IMR-90 (cell line): ENCODE data around the gene S100A4. TPM values are rescaled to one million over a fixed set of nuclear protein-coding genes. Genes with fewer than 3 reads are reported as not detected.

Experiments used
- ATAC-seq: fragments of 200-7000 bp; cut with Tn5 transposase; 2 replicates; pipeline ENCODE4 v1.9.1; 2020; ENCODE audit warnings: low read depth, mild to moderate bottlenecking, moderate library complexity
- BruUV-seq: library from RNA; stranded (reverse); fragments of 400-500 nt; replicated peaks from 2 replicates; lab custom pipeline; 2021; lab: Mats Ljungman, UMichigan
- CTCF ChIA-PET: fragments of 300-600 bp; formaldehyde crosslinking; extraction: SDS; loops from one replicate; lab custom pipeline; 2021; ENCODE audit warnings: antibody characterized with exemption; lab: Yijun Ruan, JAX
- POLR2A ChIA-PET: fragments of 300-600 bp; sonication (Branson Sonifier 250); formaldehyde crosslinking; loops from one replicate; lab custom pipeline; 2022; ENCODE audit warnings: antibody characterized with exemption; ENCODE audit not compliant: unreplicated experiment; lab: Charles Lee
- DNase-seq: peaks from one replicate; pipeline ENCODE4 v3.0.0; 2013
- H2AFZ ChIP-seq: replicated peaks from 2 replicates; pipeline ENCODE3; 2013; ENCODE audit warnings: low read length, mild to moderate bottlenecking; ENCODE audit not compliant: poor library complexity
- H2AK5ac ChIP-seq: 2 replicates; pipeline ENCODE4 v1.6.1; 2013; ENCODE audit warnings: low read depth, low read length, inconsistent platforms
- H2AK9ac ChIP-seq: replicated peaks from 2 replicates; pipeline ENCODE3; 2013; ENCODE audit warnings: mild to moderate bottlenecking, low read depth, low read length, moderate library complexity; ENCODE audit not compliant: poor library complexity
- H2BK120ac ChIP-seq: 2 replicates; pipeline ENCODE4 v1.6.1; 2013; ENCODE audit warnings: low read depth, low read length, inconsistent platforms
- H2BK15ac ChIP-seq: 3 replicates; pipeline ENCODE4 v1.6.1; 2013; ENCODE audit warnings: low read depth, low read length, inconsistent platforms
- H2BK20ac ChIP-seq: 2 replicates; pipeline ENCODE4 v1.6.1; 2013; ENCODE audit warnings: low read depth, mild to moderate bottlenecking, inconsistent platforms, low read length, moderate library complexity
- H2BK5ac ChIP-seq: 2 replicates; pipeline ENCODE4 v1.6.1; 2013; ENCODE audit warnings: mild to moderate bottlenecking, low read depth, low read length, inconsistent platforms; ENCODE audit not compliant: poor library complexity, severe bottlenecking
- H3K14ac ChIP-seq: replicated peaks from 2 replicates; pipeline ENCODE4 v1.6.1; 2013; ENCODE audit warnings: low read depth, low read length, inconsistent platforms
- H3K18ac ChIP-seq: 2 replicates; pipeline ENCODE4 v1.6.1; 2013; ENCODE audit warnings: low read depth, low read length, control low read depth
- H3K23ac ChIP-seq: 2 replicates; pipeline ENCODE4 v1.6.1; 2013; ENCODE audit warnings: low read depth, low read length, inconsistent platforms
- H3K27ac ChIP-seq: 2 replicates; pipeline ENCODE4 v1.5.1; 2013; ENCODE audit warnings: mild to moderate bottlenecking, control low read depth, low read length; ENCODE audit not compliant: insufficient read depth
- H3K27me3 ChIP-seq: 2 replicates; pipeline ENCODE4 v1.6.1; 2013; ENCODE audit warnings: low read length; ENCODE audit not compliant: control insufficient read depth, insufficient read depth
- H3K36me3 ChIP-seq: 2 replicates; pipeline ENCODE4 v1.6.1; 2013; ENCODE audit warnings: low read length, mixed read lengths; ENCODE audit not compliant: control insufficient read depth, insufficient read depth
- H3K4ac ChIP-seq: 2 replicates; pipeline ENCODE4 v1.6.1; 2013; ENCODE audit warnings: low read depth, low read length, inconsistent platforms
- H3K4me1 ChIP-seq: 2 replicates; pipeline ENCODE4 v1.6.1; 2013; ENCODE audit warnings: low read length, mixed read lengths; ENCODE audit not compliant: control insufficient read depth, insufficient read depth
- H3K4me2 ChIP-seq: 2 replicates; pipeline ENCODE4 v1.6.1; 2013; ENCODE audit warnings: low read depth, mild to moderate bottlenecking, control low read depth, low read length, moderate library complexity
- H3K4me3 ChIP-seq: 2 replicates; pipeline ENCODE4 v1.5.1; 2013; ENCODE audit warnings: low read depth, mild to moderate bottlenecking, control low read depth, low read length, moderate library complexity; ENCODE audit not compliant: insufficient read depth
- H3K56ac ChIP-seq: 2 replicates; pipeline ENCODE4 v1.6.1; 2013; ENCODE audit warnings: low read length, inconsistent platforms; ENCODE audit not compliant: insufficient read depth; ENCODE audit errors: extremely low read depth
- H3K79me1 ChIP-seq, 2 experiments: 2 replicates each; pipeline ENCODE4 v1.6.1; 2013; ENCODE audit warnings: low read length in 2 of 2, inconsistent platforms in 1 of 2, low read depth in 1 of 2
- H3K9ac ChIP-seq: 2 replicates; pipeline ENCODE4 v1.6.1; 2013; ENCODE audit warnings: low read depth, low read length, control low read depth
- H3K9me1 ChIP-seq: 2 replicates; pipeline ENCODE4 v1.6.1; 2013; ENCODE audit warnings: low read length, inconsistent platforms; ENCODE audit not compliant: insufficient read depth
- H3K9me3 ChIP-seq: 2 replicates; pipeline ENCODE4 v1.6.1; 2013; ENCODE audit warnings: low read length; ENCODE audit not compliant: control insufficient read depth, insufficient read depth
- H4K20me1 ChIP-seq: 2 replicates; pipeline ENCODE4 v1.6.1; 2013; ENCODE audit warnings: low read length, inconsistent platforms; ENCODE audit not compliant: insufficient read depth
- H4K5ac ChIP-seq: 2 replicates; pipeline ENCODE4 v1.6.1; 2013; ENCODE audit warnings: mild to moderate bottlenecking, low read depth, low read length, control low read depth
- H4K8ac ChIP-seq, 2 experiments: 2 replicates each; pipeline ENCODE4 v1.6.1; 2013; ENCODE audit warnings: low read depth in 2 of 2, low read length in 2 of 2, control low read depth in 1 of 2, inconsistent platforms in 1 of 2
- H4K91ac ChIP-seq: 2 replicates; pipeline ENCODE4 v1.6.1; 2013; ENCODE audit warnings: low read depth, low read length, inconsistent platforms; ENCODE audit not compliant: insufficient read depth
- BHLHE40 ChIP-seq: fragments of 150-350 bp; IDR thresholded peaks from 2 replicates; pipeline ENCODE4 v1.6.1; 2016; ENCODE audit warnings: mild to moderate bottlenecking, low read depth, low read length
- CEBPB ChIP-seq: IDR thresholded peaks from 2 replicates; pipeline ENCODE4 v1.6.1; 2012; ENCODE audit warnings: low read depth, low read length, improper control_type of control experiment
- CHD1 ChIP-seq: IDR thresholded peaks from 2 replicates; pipeline ENCODE4 v1.6.1; 2012; ENCODE audit warnings: low read depth, low read length, improper control_type of control experiment
- FOS ChIP-seq: fragments of 150-350 bp; IDR thresholded peaks from 2 replicates; pipeline ENCODE4 v1.6.1; 2016; ENCODE audit warnings: low read depth, low read length
- MAZ ChIP-seq: IDR thresholded peaks from 2 replicates; pipeline ENCODE4 v1.6.1; 2012; ENCODE audit warnings: low read depth, mild to moderate bottlenecking, low read length, improper control_type of control experiment, moderate library complexity, borderline replicate concordance
- MXI1 ChIP-seq: IDR thresholded peaks from 2 replicates; pipeline ENCODE4 v1.6.1; 2012; ENCODE audit warnings: low read depth, mild to moderate bottlenecking, low read length, moderate library complexity, borderline replicate concordance
- NFE2L2 ChIP-seq: fragments of 150-350 bp; IDR thresholded peaks from 2 replicates; pipeline ENCODE4 v1.6.1; 2016; ENCODE audit warnings: low read depth, mild to moderate bottlenecking, low read length
- POLR2A ChIP-seq: IDR thresholded peaks from 2 replicates; pipeline ENCODE4 v1.6.1; 2012; ENCODE audit warnings: mild to moderate bottlenecking, low read depth, low read length
- RAD21 ChIP-seq: IDR thresholded peaks from 2 replicates; pipeline ENCODE4 v1.6.1; 2012; ENCODE audit warnings: low read length, improper control_type of control experiment
- RFX5 ChIP-seq: IDR thresholded peaks from 2 replicates; pipeline ENCODE4 v1.8.0; 2012; ENCODE audit warnings: low read depth, mild to moderate bottlenecking, low read length, moderate library complexity
- WGBS, 2 experiments: methylation state at CpG; one replicate each; pipeline versions ENCODE4 v1.1.5 to v1.1.7; 2013; ENCODE audit warnings: missing lambda C conversion rate in 2 of 2; ENCODE audit not compliant: insufficient read length in 1 of 2; ENCODE audit errors: extremely low coverage in 2 of 2; 5-methylcytosine and 5-hydroxymethylcytosine counted together
- dilution Hi-C: fragments of 300-500 bp; cut with HindIII; formaldehyde crosslinking; loops from one replicate; pipeline ENCODE4 v1.14.3; 2018; ENCODE audit warnings: low sequenced_read_pairs; ENCODE audit not compliant: unreplicated experiment
- in situ Hi-C: fragments of 300-500 bp; cut with MboI; formaldehyde crosslinking; loops from 3 replicates; pipeline ENCODE4 v1.14.3; 2019; ENCODE audit warnings: low sequenced_read_pairs, inconsistent platforms, mixed read lengths
- intact Hi-C: fragments of 100-400 bp; cut with micrococcal nuclease; formaldehyde crosslinking; loops from 2 replicates; pipeline ENCODE4 v1.10.0; 2022
- polyA plus RNA-seq, 3 experiments: library from polyadenylated mRNA; depleted of rRNA; stranded (reverse); fragments of >200 nt; gene quantifications; 2 replicates each; pipeline ENCODE4 v1.2.3, GENCODE V29; 2012; ENCODE audit warnings: low replicate concordance in 1 of 3
- total RNA-seq: library from RNA; depleted of rRNA; stranded (reverse); fragments of >200 nt; gene quantifications from 2 replicates; pipeline ENCODE4 v1.2.3, GENCODE V29; 2012
- TF ChIP-seq, protein P1 (sequence below): fragments of 150-350 bp; IDR thresholded peaks from 2 replicates; pipeline ENCODE4 v1.6.1; 2017; ENCODE audit warnings: mild to moderate bottlenecking, antibody characterized with exemption, low read length, low read depth
- TF ChIP-seq, protein P2 (sequence below): fragments of 150-350 bp; IDR thresholded peaks from 2 replicates; pipeline ENCODE4 v1.6.1; 2016; ENCODE audit warnings: low read depth, mild to moderate bottlenecking, low read length, moderate library complexity, borderline replicate concordance
- TF ChIP-seq, protein P3 (sequence below): conservative IDR thresholded peaks from 2 replicates; pipeline ENCODE4 v1.5.1; 2012; ENCODE audit warnings: mild to moderate bottlenecking, low read depth, low read length, improper control_type of control experiment

Gene S100A4
- total and polyA plus RNA-seq, 2 of the 4 experiments (the other 2 are of a cell fraction) = 5.6 to 16.6 TPM

DNA sequence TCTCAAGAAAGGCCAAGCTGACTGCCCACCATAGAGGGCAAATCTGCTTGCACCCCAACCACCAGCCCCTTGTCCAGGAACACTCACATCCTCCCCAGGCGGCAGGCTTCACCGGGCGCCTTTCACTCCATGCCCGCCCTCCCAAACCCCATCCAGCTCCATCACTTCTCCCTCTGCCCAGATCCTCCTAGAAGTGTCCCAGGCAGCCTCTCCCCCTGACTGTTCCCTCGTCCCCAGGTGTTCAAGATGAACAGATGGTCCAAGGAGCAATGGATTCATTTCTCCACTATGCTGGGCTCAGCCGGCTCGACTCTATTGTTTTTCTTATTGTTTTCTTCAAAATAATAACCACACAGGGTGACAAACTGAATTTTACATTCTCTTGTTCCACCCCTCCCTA lies 31.9 kb downstream of the S100A4 start:
- Histone ChIP-seq H2AFZ (no peak overlapping the region), H2BK5ac (no peak overlapping the region), H2AK5ac (no peak overlapping the region), H3K14ac (no peak overlapping the region), H3K23ac (no peak overlapping the region), H4K20me1 (no peaks in the 10 kb centered on the region), H3K4ac (no peak overlapping the region), H3K18ac (no peak overlapping the region), H2AK9ac (no peak overlapping the region), H3K9me1 (no peaks in the 10 kb centered on the region), H3K4me1 (no peaks in the 10 kb centered on the region), H4K91ac (no peak overlapping the region), H4K5ac (no peak overlapping the region), H3K9me3 (no peaks in the 10 kb centered on the region), H2BK120ac (no peak overlapping the region), H2BK20ac (no peak overlapping the region), H4K8ac (no peak overlapping the region), H3K9ac (no peak overlapping the region), H3K56ac (no peak overlapping the region), H2BK15ac (no peak overlapping the region), H3K4me2 (no peak overlapping the region), H3K79me1 (no peaks in the 10 kb centered on the region), H3K27me3 (no peaks in the 10 kb centered on the region), H3K27ac (no peak overlapping the region), H3K4me3 (no peak overlapping the region), H3K36me3 (no peaks in the 10 kb centered on the region)
- no TSS peak for BruUV-seq
- DNase-seq (no peak), ATAC-seq (no peak)
- dilution Hi-C loops (no loop called here), in situ Hi-C loops (loop anchor here (10.0 kb wide), 2 partner anchors 51 to 131 kb away; partner anchors contain the start of gene S100A2), intact Hi-C loops (no loop called here)
- CTCF ChIA-PET = no interaction called here
- POLR2A ChIA-PET = no interaction called here
- no peak for TF ChIP-seq RFX5
- no peak for TF ChIP-seq FOS
- TF ChIP-seq CEBPB = no peak
- TF ChIP-seq MAZ = no peak
- TF ChIP-seq MXI1 = no peak
- TF ChIP-seq NFE2L2 = no peak
- no peak for TF ChIP-seq POLR2A
- TF ChIP-seq, protein P1, sequence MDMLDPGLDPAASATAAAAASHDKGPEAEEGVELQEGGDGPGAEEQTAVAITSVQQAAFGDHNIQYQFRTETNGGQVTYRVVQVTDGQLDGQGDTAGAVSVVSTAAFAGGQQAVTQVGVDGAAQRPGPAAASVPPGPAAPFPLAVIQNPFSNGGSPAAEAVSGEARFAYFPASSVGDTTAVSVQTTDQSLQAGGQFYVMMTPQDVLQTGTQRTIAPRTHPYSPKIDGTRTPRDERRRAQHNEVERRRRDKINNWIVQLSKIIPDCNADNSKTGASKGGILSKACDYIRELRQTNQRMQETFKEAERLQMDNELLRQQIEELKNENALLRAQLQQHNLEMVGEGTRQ = no peak
- TF ChIP-seq RAD21 = no peak
- no peak for TF ChIP-seq BHLHE40
- TF ChIP-seq, protein P2, sequence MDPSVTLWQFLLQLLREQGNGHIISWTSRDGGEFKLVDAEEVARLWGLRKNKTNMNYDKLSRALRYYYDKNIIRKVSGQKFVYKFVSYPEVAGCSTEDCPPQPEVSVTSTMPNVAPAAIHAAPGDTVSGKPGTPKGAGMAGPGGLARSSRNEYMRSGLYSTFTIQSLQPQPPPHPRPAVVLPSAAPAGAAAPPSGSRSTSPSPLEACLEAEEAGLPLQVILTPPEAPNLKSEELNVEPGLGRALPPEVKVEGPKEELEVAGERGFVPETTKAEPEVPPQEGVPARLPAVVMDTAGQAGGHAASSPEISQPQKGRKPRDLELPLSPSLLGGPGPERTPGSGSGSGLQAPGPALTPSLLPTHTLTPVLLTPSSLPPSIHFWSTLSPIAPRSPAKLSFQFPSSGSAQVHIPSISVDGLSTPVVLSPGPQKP = no peak
- TF ChIP-seq CHD1 = no peak
- TF ChIP-seq, protein P3, sequence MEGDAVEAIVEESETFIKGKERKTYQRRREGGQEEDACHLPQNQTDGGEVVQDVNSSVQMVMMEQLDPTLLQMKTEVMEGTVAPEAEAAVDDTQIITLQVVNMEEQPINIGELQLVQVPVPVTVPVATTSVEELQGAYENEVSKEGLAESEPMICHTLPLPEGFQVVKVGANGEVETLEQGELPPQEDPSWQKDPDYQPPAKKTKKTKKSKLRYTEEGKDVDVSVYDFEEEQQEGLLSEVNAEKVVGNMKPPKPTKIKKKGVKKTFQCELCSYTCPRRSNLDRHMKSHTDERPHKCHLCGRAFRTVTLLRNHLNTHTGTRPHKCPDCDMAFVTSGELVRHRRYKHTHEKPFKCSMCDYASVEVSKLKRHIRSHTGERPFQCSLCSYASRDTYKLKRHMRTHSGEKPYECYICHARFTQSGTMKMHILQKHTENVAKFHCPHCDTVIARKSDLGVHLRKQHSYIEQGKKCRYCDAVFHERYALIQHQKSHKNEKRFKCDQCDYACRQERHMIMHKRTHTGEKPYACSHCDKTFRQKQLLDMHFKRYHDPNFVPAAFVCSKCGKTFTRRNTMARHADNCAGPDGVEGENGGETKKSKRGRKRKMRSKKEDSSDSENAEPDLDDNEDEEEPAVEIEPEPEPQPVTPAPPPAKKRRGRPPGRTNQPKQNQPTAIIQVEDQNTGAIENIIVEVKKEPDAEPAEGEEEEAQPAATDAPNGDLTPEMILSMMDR = no peak
- WGBS, 2 experiments = 93% methylated on average over 6 of the region's 7 CpGs; no CpG with 5 or more reads in 1 of the 2 experiments
